LNCaP clone FGC (cell line): ENCODE data around the gene CD160.
"Not testable (repeated sequence)": the region's sequence is repeated elsewhere in the genome, so short reads cannot be mapped to it uniquely, and the experiment has no call there.

ENCODE experiments used
- DNase-seq: peaks from one replicate; pipeline ENCODE4 v3.0.0-alpha.2; 2011; ENCODE audit warnings: low read depth
- H3K4me3 ChIP-seq: 2 replicates; pipeline ENCODE4 v1.5.1; 2011; ENCODE audit warnings: mild to moderate bottlenecking, low read depth, low read length, control low read depth
- CTCF ChIP-seq: IDR thresholded peaks from 2 replicates; pipeline ENCODE4 v1.5.1; 2012; ENCODE audit warnings: mild to moderate bottlenecking; ENCODE audit not compliant: control insufficient read depth, insufficient read depth; ENCODE audit errors: extremely low read depth

CD160 gene

DNA sequence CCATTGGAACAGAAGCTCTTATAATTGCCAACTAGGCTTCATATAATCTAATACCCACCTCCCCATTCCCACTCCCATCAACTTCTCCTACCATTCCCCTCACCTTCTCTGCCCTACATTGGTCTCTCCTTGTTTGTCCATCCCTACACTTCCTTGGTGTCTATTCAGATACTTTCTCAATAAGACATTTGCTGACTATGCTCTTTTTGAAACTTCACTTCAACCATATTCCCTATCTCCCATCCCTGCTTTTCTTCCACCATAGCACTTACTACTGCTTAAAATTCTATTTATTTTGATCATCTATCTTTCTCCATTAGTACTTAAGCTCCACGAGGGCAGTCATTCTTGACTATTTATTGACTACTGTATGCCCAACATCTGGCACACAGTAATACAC lies 40.4 kb downstream of the CD160 start:
- no peak for DNase-seq
- no peak for TF ChIP-seq CTCF

GRCh38 chr1:145760395-145760949 lies 41.2 kb downstream of the CD160 start:
- not testable (repeated sequence) for H3K4me3 ChIP-seq, DNase-seq

More for the DNA sequence above, 40.4 kb downstream of the CD160 start:
- no peak overlapping the region for H3K4me3 ChIP-seq

DNA sequence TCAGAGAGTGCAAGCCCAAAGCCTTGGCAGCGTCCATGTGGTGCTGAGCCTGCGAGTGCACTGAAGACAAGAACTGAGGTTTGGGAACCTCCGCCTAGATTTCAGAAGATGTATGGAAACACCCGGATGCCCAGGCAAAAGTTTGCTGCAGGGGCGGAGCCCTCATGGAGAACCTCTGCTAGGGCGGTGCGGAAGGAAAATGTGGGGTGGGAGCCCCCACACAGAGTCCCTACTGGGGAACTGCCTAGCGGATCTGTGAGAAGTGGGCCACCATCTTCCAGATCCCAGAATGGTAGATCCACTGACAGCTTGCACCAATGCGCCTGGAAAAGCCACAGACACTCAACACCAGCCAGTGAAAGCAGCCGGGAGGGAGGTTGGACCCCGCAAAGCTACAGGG lies 42.2 kb downstream of the CD160 start:
- DNase-seq, H3K4me3 ChIP-seq: not testable (repeated sequence)

DNA sequence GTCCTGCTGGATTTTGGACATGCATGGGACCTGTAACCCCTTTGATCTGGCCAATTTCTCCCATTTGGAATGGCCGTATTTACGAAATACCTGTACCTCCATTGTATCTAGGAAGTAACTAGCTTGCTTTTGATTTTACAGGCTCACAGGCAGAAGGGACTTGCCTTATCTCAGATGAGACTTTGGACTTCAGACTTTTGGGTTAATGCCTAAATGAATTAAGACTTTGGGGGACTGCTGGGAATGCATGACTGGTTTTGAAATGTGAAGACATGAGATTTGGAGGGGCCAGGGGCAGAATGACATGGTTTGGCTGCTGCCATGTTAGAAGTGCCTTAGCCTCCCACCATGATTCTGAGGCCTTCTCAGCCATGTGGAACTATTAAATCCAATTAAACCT lies 42.7 kb downstream of the CD160 start:
- DNase-seq, H3K4me3 ChIP-seq: not testable (repeated sequence)

DNA sequence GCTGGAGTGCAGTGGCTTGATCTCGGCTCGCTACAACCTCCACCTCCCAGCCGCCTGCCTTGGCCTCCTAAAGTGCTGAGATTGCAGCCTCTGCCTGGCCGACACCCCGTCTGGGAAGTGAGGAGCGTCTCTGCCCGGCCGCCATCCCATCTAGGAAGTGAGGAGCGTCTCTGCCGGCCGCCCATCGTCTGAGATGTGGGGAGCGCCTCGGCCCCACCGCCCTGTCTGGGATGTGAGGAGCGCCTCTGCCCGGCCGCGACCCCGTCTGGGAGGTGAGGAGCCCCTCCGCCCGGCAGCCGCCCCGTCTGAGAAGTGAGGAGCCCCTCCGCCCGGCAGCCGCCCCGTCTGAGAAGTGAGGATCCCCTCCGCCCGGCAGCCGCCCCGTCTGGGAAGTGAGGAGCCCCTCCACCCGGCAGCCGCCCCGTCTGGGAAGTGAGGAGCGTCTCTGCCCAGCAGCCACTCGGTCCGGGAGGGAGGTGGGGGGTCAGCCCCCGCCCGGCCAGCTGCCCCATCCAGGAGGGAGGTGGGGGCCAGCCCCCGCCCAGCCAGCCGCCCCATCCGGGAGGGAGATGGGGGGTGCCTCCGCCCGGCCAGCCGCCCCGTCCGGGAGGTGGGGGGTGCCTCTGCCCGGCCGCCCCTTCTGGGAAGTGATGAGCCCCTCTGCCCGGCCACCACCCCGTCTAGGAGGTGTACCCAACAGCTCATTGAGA lies 45.1 kb downstream of the CD160 start:
- not testable (repeated sequence) for DNase-seq, H3K4me3 ChIP-seq

DNA sequence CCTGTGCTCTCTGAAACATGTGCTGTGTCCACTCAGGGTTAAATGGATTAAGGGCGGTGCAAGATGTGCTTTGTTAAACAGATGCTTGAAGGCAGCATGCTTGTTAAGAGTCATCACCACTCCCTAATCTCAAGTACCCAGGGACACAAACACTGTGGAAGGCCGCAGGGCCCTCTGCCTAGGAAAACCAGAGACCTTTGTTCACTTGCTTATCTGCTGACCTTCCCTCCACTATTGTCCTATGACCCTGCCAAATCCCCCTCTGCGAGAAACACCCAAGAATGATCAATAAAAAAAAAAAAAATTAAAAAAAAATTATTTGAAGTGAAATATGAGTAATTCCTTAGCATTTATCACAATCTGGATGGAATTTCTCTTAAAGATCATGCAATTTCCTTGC lies 45.8 kb downstream of the CD160 start:
- H3K4me3 ChIP-seq, DNase-seq: not testable (repeated sequence)

GRCh38 chr1:145765585-145766360 lies 46.5 kb downstream of the CD160 start:
- not testable (repeated sequence) for H3K4me3 ChIP-seq

GRCh38 chr1:145766926-145767325 lies 47.6 kb downstream of the CD160 start:
- not testable (repeated sequence) for DNase-seq, H3K4me3 ChIP-seq

More at GRCh38 chr1:145765585-145766360, 46.5 kb downstream of the CD160 start:
- not testable (repeated sequence) for DNase-seq

GRCh38 chr1:145768004-145768403 lies 48.7 kb downstream of the CD160 start:
- not testable (repeated sequence) for DNase-seq, H3K4me3 ChIP-seq

- H3K4me3 ChIP-seq, result no peak overlapping the region
- no peak for TF ChIP-seq CTCF
- no peak for DNase-seq
These were observed 51.8 kb downstream of the CD160 start for GRCh38 chr1:145771056-145771455.

DNA sequence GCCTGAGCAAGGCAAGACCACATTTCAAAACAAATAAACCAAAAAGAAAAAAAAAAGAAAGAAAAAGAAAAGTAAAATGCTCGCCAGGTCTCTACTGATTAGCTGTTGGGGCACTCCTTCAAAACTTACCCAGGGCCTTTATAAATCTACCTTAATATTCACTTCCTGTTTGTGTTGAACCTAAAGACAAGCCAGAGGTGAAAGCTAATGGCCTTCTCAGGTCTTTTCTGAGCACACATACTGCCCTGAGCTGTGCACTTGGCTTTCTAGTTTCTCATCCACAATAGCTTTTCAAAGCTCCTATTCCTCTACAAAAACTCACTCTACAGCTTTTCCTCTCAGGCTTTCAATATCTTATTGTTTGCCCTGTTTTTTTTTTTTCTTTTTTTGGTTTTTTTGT lies 54.1 kb downstream of the CD160 start:
- TF ChIP-seq CTCF, result no peak
- DNase-seq, result no peak
- no peak overlapping the region for H3K4me3 ChIP-seq
